ENCODE data around the gene FPGT.
"Not testable (repeated sequence)": the region's sequence is repeated elsewhere in the genome, so short reads cannot be mapped to it uniquely, and the experiment has no call there.

Gene FPGT

GRCh38 chr1:74197657-74198552, at the start of gene FPGT, which contains the start of gene LRRIQ3:
Gene FPGT, plus strand, starts transcription at chr1:74198242. Its CDS starts 37 bp downstream, at chr1:74198279.
Gene LRRIQ3, minus strand, starts transcription at chr1:74198176. Its CDS starts 14,492 bp downstream, at chr1:74183684.
- H3K4me3 ChIP-seq (ENCODE audit: low read depth, low read length), result peak within 1 kb of the TSS; percentile 88
- DNase-seq (ENCODE audit: low read depth, low spot score), result peak; percentile 65
- ChIA-PET POLR2A (no interaction called here), CTCF (interaction anchor here (1.1 kb wide), 1 partner anchor 12 kb away, joined by 3 read pairs; no protein-coding TSS in a partner anchor)
- TF ChIP-seq CTCF (IDR thresholded peaks at IDR 0.05; ENCODE audit: insufficient read depth, low read length, missing control alignments), result no peak

- no peak overlapping the region for H3K4me3 ChIP-seq (ENCODE audit: low read depth, low read length)
- CTCF ChIA-PET, result no interaction called here
- no peak for TF ChIP-seq CTCF (IDR thresholded peaks at IDR 0.05; ENCODE audit: insufficient read depth, low read length, missing control alignments)
- POLR2A ChIA-PET, result no interaction called here
- DNase-seq (ENCODE audit: low read depth, low spot score), result no peak
These were observed 38.0 kb upstream of the FPGT start for GRCh38 chr1:74160046-74160445.

GRCh38 chr1:74161497-74161896, 36.5 kb upstream of the FPGT start:
- ChIA-PET CTCF (no interaction called here), POLR2A (no interaction called here)
- DNase-seq (ENCODE audit: low read depth, low spot score), result peak; percentile 3

GRCh38 chr1:74162333-74162732, 35.7 kb upstream of the FPGT start:
- H3K4me3 ChIP-seq (ENCODE audit: low read depth, low read length), result no peak overlapping the region
- CTCF ChIA-PET, result no interaction called here
- POLR2A ChIA-PET, result no interaction called here
- no peak for DNase-seq (ENCODE audit: low read depth, low spot score)
- TF ChIP-seq CTCF (IDR thresholded peaks at IDR 0.05; ENCODE audit: insufficient read depth, low read length, missing control alignments), result no peak

More at GRCh38 chr1:74161497-74161896, 36.5 kb upstream of the FPGT start:
- TF ChIP-seq CTCF (IDR thresholded peaks at IDR 0.05; ENCODE audit: insufficient read depth, low read length, missing control alignments), result no peak
- no peak overlapping the region for H3K4me3 ChIP-seq (ENCODE audit: low read depth, low read length)

GRCh38 chr1:74174423-74174822, 23.6 kb upstream of the FPGT start:
- DNase-seq (ENCODE audit: low read depth, low spot score); CTCF ChIA-PET; H3K4me3 ChIP-seq (ENCODE audit: low read depth, low read length); POLR2A ChIA-PET: not testable (repeated sequence)

GRCh38 chr1:74180490-74180889, 17.6 kb upstream of the FPGT start:
- CTCF ChIA-PET, result no interaction called here
- no peak overlapping the region for H3K4me3 ChIP-seq (ENCODE audit: low read depth, low read length)
- no peak for TF ChIP-seq CTCF (IDR thresholded peaks at IDR 0.05; ENCODE audit: insufficient read depth, low read length, missing control alignments)
- no peak for DNase-seq (ENCODE audit: low read depth, low spot score)
- POLR2A ChIA-PET, result interaction anchor here (0.6 kb wide), 1 partner anchor 13 kb away, joined by 3 read pairs; no protein-coding TSS in a partner anchor
